Measurements from ENCODE around the gene EEIG2. TPM values are rescaled to one million over a fixed set of nuclear protein-coding genes. Genes with fewer than 3 reads are reported as not detected.

Gene EEIG2
- total RNA-seq, 1 donor from 2014 or later: 13.7 TPM

DNA sequence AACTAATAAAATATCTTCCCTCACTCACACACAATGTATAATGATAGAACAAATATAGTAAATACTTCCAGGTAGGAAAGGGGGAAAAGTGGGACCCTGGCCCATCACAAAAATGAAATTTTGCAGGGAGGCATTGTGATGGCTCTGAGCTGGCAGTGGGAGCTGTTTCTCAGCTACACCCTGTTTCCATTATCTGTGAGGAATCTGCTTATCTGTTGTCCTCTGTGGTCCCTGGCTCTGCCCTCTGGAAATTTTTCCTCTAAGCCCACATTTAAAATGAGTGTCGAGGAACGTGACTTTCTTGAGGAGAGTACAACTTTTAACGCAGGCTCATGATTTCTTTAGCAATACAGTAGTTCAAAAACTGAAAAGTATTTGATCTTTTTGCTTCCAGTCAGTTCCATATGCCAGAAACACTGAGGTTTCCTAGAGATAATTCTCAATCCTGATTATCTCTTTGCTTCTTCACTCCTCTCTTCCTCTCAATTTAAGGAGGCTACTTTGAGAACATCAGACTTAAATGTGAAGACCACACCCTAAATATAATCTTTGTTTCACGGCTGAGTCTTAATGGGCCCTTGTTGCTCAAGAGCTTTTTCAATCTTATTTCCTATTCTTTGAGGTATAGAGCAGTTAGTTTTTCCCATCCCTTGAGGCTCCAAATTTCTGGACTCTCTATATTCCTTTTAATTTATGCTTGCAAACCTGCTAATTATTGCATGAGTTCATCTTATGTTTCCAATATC, 5.0 kb upstream of the EEIG2 start:
- H3K27me3 Mint-ChIP-seq (ENCODE audit: low read depth): no peaks in the 10 kb centered on the region
- TF ChIP-seq, protein P1, sequence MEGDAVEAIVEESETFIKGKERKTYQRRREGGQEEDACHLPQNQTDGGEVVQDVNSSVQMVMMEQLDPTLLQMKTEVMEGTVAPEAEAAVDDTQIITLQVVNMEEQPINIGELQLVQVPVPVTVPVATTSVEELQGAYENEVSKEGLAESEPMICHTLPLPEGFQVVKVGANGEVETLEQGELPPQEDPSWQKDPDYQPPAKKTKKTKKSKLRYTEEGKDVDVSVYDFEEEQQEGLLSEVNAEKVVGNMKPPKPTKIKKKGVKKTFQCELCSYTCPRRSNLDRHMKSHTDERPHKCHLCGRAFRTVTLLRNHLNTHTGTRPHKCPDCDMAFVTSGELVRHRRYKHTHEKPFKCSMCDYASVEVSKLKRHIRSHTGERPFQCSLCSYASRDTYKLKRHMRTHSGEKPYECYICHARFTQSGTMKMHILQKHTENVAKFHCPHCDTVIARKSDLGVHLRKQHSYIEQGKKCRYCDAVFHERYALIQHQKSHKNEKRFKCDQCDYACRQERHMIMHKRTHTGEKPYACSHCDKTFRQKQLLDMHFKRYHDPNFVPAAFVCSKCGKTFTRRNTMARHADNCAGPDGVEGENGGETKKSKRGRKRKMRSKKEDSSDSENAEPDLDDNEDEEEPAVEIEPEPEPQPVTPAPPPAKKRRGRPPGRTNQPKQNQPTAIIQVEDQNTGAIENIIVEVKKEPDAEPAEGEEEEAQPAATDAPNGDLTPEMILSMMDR (IDR thresholded peaks at IDR 0.05): no peak
- no peak overlapping the region for H3K4me3 Mint-ChIP-seq (ENCODE audit: unreplicated experiment)
- no peaks in the 10 kb centered on the region for H3K9me3 Mint-ChIP-seq (ENCODE audit: low read depth)
- DNase-seq (ENCODE audit: low spot score): no peak
- no peaks in the 10 kb centered on the region for H3K36me3 Mint-ChIP-seq (ENCODE audit: low read depth)
- H3K4me1 Mint-ChIP-seq (ENCODE audit: low read depth): peaks cover 3% of the 10 kb centered on the region
- no peak overlapping the region for H3K27ac Mint-ChIP-seq (ENCODE audit: unreplicated experiment)

DNA sequence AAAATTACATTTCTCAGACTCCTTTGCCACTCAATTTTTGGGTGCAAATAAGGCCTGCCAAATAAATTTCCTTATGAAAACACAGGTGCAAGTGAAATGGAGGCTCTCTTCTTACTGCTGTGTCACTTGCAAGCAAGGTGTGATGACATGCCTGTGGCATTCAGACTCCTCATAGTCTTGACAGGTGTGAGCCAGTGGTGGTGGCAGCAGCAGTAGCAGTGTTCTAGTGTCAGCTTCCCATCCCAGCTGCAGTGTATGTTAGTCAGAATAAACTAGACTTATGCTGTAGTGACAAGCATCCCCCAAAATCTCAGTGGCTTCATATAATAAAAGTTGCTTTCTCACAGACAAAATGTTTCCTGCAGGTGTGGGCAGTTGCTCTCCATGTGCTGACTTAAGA, 3.8 kb upstream of the EEIG2 start:
- Mint-ChIP-seq H3K27me3 (ENCODE audit: low read depth) (no peaks in the 10 kb centered on the region), H3K36me3 (ENCODE audit: low read depth) (no peaks in the 10 kb centered on the region), H3K9me3 (ENCODE audit: low read depth) (no peaks in the 10 kb centered on the region), H3K4me1 (ENCODE audit: low read depth) (peaks cover 10% of the 10 kb centered on the region), H3K27ac (ENCODE audit: unreplicated experiment) (no peak overlapping the region), H3K4me3 (ENCODE audit: unreplicated experiment) (no peak overlapping the region)
- DNase-seq (ENCODE audit: low spot score): no peak
- TF ChIP-seq, protein P1 (IDR thresholded peaks at IDR 0.05): no peak

DNA sequence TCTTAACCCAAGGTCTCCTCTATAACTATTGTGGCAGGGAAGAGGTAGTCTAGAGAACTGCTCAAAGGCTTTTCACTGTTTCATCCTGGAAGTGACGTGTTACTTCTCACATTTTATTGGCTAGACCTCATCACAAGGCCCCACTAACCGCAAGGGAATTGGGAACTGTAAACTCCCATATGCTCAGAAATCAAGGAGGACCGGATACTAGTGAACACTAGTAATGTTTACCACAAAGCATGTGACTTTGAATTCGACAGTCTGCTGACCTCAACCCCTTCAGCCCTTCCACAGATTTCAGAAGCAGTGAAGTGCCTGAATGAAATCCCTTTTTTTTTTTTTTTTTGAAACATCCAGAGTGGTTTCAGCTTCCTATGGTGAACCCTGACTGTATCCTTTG, 3.4 kb upstream of the EEIG2 start:
- no peaks in the 10 kb centered on the region for H3K9me3 Mint-ChIP-seq (ENCODE audit: low read depth)
- H3K27ac Mint-ChIP-seq (ENCODE audit: unreplicated experiment): no peak overlapping the region
- DNase-seq (ENCODE audit: low spot score): no peak
- no peaks in the 10 kb centered on the region for H3K36me3 Mint-ChIP-seq (ENCODE audit: low read depth)
- peaks cover 14% of the 10 kb centered on the region for H3K4me1 Mint-ChIP-seq (ENCODE audit: low read depth)
- no peaks in the 10 kb centered on the region for H3K27me3 Mint-ChIP-seq (ENCODE audit: low read depth)
- TF ChIP-seq, protein P1 (IDR thresholded peaks at IDR 0.05): no peak
- no peak overlapping the region for H3K4me3 Mint-ChIP-seq (ENCODE audit: unreplicated experiment)

DNA sequence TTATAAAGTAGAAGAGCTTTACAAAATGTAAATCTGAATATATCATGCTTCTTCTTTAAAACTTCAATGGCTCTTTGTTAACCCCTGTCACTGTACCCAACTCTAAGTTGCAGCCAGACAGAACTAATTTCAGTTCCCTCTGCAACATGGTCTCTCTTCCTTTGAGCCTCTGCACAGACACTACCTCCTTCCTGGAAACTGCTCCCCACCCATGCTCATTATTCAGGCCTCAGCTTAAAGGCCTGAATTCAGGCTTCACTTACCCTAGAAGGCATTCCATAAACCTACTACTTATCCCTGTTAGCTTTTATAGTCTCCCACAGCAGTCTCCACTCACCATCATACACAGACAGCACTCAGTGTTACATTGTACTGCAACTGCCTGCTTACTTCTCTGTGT, 2.6 kb upstream of the EEIG2 start:
- no peak overlapping the region for H3K27ac Mint-ChIP-seq (ENCODE audit: unreplicated experiment)
- no peak overlapping the region for H3K4me3 Mint-ChIP-seq (ENCODE audit: unreplicated experiment)
- DNase-seq (ENCODE audit: low spot score): no peak
- H3K36me3 Mint-ChIP-seq (ENCODE audit: low read depth): no peaks in the 10 kb centered on the region
- peaks cover 21% of the 10 kb centered on the region for H3K4me1 Mint-ChIP-seq (ENCODE audit: low read depth)
- H3K9me3 Mint-ChIP-seq (ENCODE audit: low read depth): no peaks in the 10 kb centered on the region
- H3K27me3 Mint-ChIP-seq (ENCODE audit: low read depth): no peaks in the 10 kb centered on the region
- TF ChIP-seq, protein P1 (IDR thresholded peaks at IDR 0.05): no peak

DNA sequence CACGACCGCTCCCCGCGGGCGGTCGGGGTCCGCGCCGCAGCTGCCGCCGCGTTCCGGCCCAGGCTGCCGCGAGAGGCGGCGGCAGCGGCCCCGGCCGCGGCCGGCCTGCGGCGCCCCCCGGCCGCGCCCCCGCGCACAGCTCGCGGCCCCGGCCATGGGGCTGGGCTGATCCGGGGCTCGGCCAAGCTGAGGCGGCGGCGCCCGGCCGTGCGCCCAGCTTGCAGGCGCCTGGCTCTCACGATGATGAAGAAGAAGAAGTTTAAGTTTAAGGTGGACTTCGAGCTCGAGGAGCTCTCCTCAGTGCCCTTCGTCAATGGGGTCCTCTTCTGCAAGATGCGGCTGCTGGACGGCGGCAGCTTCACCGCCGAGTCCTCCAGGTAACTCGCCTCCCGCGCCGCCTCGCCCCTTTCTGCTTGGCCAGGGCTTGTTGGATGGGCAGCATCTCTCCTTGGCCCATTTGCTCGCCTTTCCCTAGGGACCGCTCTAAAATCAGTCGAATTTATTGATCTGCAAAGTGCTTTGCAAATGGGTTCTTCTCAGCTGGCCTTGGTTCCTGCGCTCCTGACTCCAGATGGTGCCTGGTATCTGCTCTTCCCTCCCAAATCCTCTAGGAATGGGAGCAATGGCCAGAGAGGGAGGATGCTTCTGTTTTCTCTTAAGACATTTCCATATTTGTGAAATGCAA, 431 bp downstream of the EEIG2 start:
- peak overlapping the region; percentile 89 for H3K27ac Mint-ChIP-seq (ENCODE audit: unreplicated experiment)
- peak; percentile 88 for DNase-seq (ENCODE audit: low spot score)
- H3K9me3 Mint-ChIP-seq (ENCODE audit: low read depth): no peaks in the 10 kb centered on the region
- H3K4me1 Mint-ChIP-seq (ENCODE audit: low read depth): peaks cover 21% of the 10 kb centered on the region
- no peaks in the 10 kb centered on the region for H3K27me3 Mint-ChIP-seq (ENCODE audit: low read depth)
- peak overlapping the region; percentile 92 for H3K4me3 Mint-ChIP-seq (ENCODE audit: unreplicated experiment)
- TF ChIP-seq, protein P1 (IDR thresholded peaks at IDR 0.05): no peak
- no peaks in the 10 kb centered on the region for H3K36me3 Mint-ChIP-seq (ENCODE audit: low read depth)

Measured in chondrocyte (in vitro differentiated cells).